GM19328 (cell line): Measurements from ENCODE around the gene SELENOP.
"Not testable (repeated sequence)": the region's sequence is repeated elsewhere in the genome, so short reads cannot be mapped to it uniquely, and the experiment has no call there.

Experiments
- ATAC-seq: cut with Tn5 transposase; IDR thresholded peaks from one replicate; pipeline ENCODE4 v1.9.1; 2021; ENCODE audit warnings: mild to moderate bottlenecking, moderate library complexity; ENCODE audit not compliant: unreplicated experiment

Gene SELENOP

GRCh38 chr5:42828671-42829070 lies 17.0 kb upstream of the SELENOP start:
- ATAC-seq: no peak

GRCh38 chr5:42826757-42827515 lies 15.2 kb upstream of the SELENOP start:
- no peak for ATAC-seq

DNA sequence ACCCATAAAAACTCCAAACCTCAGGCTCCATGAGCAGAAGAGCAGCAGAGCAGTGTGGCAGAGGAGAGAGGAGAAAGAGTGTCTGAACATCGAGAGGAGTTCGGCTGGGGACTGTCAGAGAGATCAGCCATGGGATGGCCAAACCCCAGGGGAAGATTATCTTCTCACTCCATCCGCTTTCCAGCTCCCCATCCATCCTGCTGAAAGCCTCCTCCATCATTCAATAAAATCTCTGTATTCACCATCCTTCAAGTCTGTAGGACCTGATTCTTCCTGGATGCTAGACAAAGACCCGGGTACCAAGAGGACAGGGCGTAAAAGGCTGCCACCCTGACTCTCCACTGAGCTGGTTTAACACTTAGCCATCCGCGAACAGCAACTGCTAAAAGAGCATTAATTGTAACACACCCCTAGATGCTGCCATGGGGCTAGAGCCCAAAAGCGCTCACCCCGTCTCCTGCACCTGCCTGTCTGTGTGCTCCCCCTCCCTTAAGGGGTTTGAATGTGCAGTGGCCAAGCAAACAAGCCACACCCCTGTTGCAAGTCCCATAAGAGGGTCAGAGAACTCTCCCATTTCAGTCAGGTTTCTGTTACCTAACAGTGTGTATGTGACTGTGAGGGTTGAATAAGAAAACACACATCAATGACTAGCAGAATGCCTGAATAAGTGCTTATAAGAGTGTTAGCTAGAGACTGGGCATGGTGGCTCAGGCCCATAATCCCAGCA lies 13.9 kb upstream of the SELENOP start:
- no peak for ATAC-seq

DNA sequence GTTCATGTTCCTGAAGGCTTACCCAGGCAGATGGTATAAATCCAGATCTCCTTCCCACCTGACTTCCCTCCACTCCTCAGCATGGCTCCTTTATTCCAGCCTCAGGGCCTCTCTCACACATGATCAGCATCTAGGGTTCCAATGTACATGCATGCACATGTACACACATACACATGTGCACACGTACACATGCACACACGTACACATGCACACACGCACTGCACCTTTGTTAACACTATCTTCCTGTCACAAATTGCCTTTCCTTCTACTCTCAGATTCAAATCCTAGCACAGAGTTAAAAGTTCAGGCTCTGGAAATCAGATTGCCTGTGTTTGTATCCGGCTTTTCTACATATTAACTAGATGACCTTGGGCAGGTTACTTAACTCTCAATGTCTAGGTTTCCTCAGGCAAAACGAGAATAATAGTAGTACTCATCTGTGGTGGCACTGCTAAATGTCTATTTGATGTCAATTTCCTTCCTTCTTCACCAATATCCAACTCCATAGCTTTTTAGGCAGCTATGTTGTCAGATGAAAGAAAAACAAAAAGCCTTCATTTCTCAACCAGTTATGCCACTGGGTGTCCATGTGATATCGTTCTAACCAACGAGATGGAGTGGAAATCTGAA lies 12.8 kb upstream of the SELENOP start:
- no peak for ATAC-seq

DNA sequence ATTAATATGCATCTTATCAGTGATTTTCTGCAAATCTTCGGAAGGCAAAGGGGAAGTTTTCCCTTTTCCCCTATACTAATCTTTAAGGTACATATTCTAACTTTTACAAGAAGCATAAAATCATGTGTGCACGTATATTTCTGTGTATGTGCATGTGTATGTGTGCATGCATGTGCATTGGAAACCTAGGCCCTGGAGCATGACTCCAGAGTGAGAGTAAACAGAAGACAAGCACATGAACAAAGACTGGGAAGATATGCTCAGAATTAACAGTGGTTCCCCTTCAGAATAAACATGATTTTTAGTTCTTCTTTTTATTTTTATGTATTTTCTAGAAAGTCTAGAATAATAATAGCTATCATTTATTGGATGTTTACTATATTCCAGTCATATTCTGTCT lies 10.9 kb upstream of the SELENOP start:
- no peak for ATAC-seq

DNA sequence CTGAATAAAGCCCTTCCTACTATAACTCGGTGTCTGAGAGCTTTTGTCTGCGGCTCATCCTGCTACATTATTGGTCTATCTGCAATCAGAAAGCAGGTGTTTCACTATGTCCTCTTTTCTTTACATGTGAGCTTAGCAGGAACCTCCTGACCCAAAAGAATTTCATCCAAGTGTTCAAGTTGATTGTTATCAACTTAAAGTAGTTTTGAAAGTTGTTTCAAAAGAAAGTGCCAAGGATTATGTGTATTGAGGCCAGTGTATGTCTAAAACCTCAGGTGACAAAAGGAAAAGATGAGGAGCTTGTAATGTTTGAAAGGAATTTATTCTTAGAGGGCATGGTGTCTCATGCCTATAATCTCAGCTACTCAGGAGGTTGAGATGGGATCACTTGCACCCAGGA lies 8.1 kb upstream of the SELENOP start:
- ATAC-seq: no peak

- ATAC-seq: not testable (repeated sequence)
Observed at GRCh38 chr5:42816546-42816945, 4.9 kb upstream of the SELENOP start.

DNA sequence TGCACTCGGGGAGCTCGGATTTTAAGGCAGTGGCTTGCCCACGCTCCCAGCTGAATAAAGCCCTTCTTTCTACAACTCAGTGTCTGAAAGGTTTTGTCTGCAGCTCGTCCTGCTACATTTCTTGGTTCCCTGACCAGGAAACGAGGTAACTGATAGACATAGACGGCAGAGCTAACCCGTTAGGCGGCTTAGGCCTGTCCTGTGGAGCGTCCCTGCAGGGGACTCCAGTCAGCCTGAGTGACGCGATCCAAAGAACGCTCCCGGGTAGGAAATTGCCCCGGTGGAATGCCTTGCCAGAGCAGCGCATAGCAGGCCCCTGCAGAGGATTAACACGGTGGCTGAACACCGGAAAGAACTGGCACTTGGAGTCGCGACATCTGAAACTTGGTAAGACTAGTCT lies 1.8 kb upstream of the SELENOP start:
- no peak for ATAC-seq

GRCh38 chr5:42812620-42813019 lies 928 bp upstream of the SELENOP start:
- no peak for ATAC-seq

DNA sequence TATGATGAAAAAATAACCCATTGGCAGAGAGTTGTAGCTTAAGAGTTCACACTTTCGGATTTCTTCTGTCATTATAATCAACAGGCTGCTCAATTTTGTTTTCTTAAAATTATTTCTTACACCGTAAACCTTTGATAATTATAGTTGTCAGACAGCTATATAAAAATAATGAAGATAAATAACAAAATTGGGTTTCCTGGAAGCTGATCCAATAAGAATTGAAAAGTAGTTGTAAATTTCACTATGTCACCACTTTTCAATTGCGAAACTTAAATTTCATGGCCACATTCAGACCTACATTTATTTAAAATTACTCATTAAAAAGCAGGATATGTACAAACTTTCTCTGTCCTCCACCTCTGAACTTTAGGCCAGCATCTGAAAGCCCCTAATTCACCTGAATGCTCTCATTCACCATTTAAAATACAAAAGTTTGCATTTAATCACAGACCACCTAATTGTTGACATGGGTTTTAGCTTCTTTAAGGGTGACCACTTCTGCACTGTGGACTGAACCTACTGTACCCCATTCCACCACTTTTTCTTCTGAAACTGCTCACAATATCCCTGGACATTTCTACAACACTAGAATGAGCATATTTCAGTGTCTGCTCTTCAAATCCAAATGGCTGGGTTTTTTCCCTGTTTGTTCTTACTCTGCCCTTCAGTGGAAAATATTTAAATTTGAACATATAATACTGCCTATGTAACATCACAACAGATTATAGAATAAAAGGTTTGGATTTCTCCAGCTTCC lies 680 bp downstream of the SELENOP start:
- ATAC-seq: no peak

- no peak for ATAC-seq
Observed at GRCh38 chr5:42808888-42809611, 2.6 kb downstream of the SELENOP start.

GRCh38 chr5:42807722-42808447 lies 3.8 kb downstream of the SELENOP start:
- ATAC-seq: no peak

DNA sequence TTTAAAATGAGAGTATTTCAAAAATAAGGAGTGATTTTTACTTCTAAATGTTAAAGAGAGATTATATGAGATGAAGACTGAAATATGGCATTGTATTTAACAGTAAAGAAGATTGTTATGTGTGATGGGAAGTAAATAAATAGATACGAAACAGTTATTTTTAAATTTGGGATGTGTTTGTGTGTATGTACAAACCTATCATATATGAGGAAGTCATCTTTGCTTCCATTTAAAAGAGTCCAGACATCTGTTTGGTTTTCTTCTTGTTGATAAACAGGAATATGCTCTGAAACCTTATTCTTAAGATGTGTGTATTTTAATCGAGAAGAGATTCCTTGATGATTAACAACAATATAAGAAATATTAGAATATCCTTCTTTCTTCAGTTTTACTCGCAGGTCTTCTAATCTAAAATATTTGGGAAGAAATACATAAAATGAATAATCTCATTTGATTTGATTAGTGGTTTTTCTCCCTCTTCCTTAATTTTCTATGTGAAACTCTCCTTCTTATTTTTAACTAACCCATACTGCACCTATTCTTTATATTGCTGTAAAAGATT lies 4.9 kb downstream of the SELENOP start:
- ATAC-seq: no peak

DNA sequence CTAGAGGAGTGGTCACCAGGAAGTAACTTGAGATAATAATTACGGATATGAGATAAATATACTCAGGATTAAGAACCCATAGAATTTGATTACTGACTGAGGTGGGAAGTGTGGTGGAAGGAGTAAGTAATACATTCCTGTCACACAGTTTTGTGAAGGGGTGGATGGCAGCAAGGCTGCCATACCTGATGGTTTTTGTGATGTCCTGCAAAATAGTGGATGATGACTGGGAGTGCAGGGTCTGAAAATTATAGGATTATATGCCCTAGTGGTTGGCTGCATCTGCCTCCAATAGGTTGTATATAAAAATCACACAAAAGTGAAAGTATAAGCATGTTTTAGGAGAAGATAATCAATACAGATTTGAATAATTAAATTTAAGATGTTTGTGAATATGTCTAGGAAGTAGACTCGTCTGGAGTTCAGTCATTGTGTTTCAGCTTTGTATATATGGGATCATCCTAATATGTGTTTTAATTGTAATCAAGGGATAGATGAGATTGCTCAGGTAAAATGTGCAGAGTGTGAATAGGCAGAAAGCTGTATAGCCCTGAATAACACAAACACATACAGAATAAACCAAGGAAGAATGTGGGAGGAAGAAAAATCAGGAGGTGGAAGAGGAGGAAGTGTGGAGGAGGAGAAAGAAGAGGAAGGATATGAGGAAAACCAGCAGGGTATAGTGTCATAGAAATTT lies 5.5 kb downstream of the SELENOP start:
- ATAC-seq: no peak

- no peak for ATAC-seq
Observed at GRCh38 chr5:42804717-42805339, 6.9 kb downstream of the SELENOP start.

- no peak for ATAC-seq
Observed at GRCh38 chr5:42801516-42802166, 10.1 kb downstream of the SELENOP start.

- no peak for ATAC-seq
Observed at GRCh38 chr5:42800748-42801330, 10.9 kb downstream of the SELENOP start.

DNA sequence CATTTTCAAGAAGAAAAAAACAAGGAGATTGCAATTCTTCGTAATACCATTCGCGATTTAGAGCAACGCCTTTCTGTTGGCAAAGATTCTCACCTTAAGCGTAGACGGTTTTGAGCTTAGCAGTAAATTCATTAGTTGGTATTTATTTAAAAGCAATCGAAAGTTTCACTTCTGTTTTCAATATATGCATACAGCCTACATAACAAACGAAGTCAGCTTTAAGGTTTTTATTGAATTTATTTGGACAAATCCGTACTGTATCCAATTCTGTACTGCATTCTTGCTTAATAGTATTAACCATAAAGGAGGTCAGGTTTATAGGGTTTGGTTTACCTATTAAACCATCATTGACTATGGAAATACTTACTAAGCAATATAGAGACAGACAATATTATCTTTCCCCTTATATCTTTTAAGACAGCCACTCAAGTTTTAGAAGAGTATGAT lies 12.0 kb downstream of the SELENOP start:
- ATAC-seq: no peak
